ENCODE data around the gene PRPSAP2. TPM values are rescaled to one million over a fixed set of nuclear protein-coding genes. Genes with fewer than 3 reads are reported as not detected.

The PRPSAP2 gene
- total and polyA plus RNA-seq, 2 donors (not counting 1 experiment from before 2014, with no cell fraction given) = 27.1 to 58.8 TPM

GRCh38 chr17:18964550-18964949, 106.6 kb downstream of the PRPSAP2 start:
- Histone ChIP-seq H4K20me1 (ENCODE audit: control insufficient read depth, insufficient read depth, low read length, poor library complexity, severe bottlenecking) (no peaks in the 10 kb centered on the region), H3K36me3 (replicated peaks in 1 of 2; ENCODE audit: control extremely low read depth in 1 of 2, control insufficient read depth in 1 of 2, extremely low read depth in 1 of 2, insufficient read depth in 2 of 2, low read length in 1 of 2) (no peaks in the 10 kb centered on the region), H3K27me3 (replicated peaks in 1 of 4; ENCODE audit: control extremely low read depth in 1 of 4, control insufficient read depth in 3 of 4, insufficient read depth in 4 of 4, low read length in 3 of 4) (no peaks in the 10 kb centered on the region), H3K4me3 (ENCODE audit: control extremely low read depth in 1 of 5, extremely low read depth in 1 of 5, insufficient read depth in 1 of 5, low read depth in 2 of 5, low read length in 4 of 5) (no peak overlapping the region), H3K9me3 (ENCODE audit: control extremely low read depth in 1 of 3, control insufficient read depth in 2 of 3, insufficient read depth in 1 of 3, low read length in 2 of 3) (no peaks in the 10 kb centered on the region), H3K79me2 (ENCODE audit: control insufficient read depth, insufficient read depth, low read length) (no peaks in the 10 kb centered on the region), H3K27ac (ENCODE audit: low read length in 2 of 2) (no peak overlapping the region), H3K9ac (ENCODE audit: low read length) (no peak overlapping the region), H2AFZ (ENCODE audit: insufficient read depth, low read depth, low read length, poor library complexity, severe bottlenecking) (no peak overlapping the region), H3K4me2 (replicated peaks; ENCODE audit: low read depth, low read length, poor library complexity, severe bottlenecking) (no peak overlapping the region), H3K4me1 (ENCODE audit: control insufficient read depth in 2 of 2, insufficient read depth in 2 of 2, low read length in 2 of 2) (peaks cover 0 to 13% of the 10 kb centered on the region in 2 donors)
- CTCF ChIA-PET = interaction anchor here (0.6 kb wide), 1 partner anchor 261 kb away, joined by 3 read pairs; no protein-coding TSS in a partner anchor
- TF ChIP-seq CTCF (IDR thresholded peaks at IDR 0.05) (no peak), EZH2 (IDR thresholded peaks at IDR 0.05; ENCODE audit: borderline replicate concordance, insufficient read depth, low read depth, low read length, poor library complexity, severe bottlenecking) (no peak)
- Mint-ChIP-seq H3K27ac (no peak overlapping the region), H3K4me1 (peaks cover 5% of the 10 kb centered on the region), H3K4me3 (no peak overlapping the region), H3K27me3 (no peaks in the 10 kb centered on the region), H3K9me3 (ENCODE audit: insufficient read depth) (no peaks in the 10 kb centered on the region)
- ATAC-seq (ENCODE audit: low read depth) (no peak), DNase-seq (no peak)
- POLR2A ChIA-PET = no interaction called here
- intact Hi-C loops (cut with micrococcal nuclease) = no loop called here
- WGBS (ENCODE audit: insufficient coverage) = 96% methylated on average over 6 of the region's 9 CpGs

DNA sequence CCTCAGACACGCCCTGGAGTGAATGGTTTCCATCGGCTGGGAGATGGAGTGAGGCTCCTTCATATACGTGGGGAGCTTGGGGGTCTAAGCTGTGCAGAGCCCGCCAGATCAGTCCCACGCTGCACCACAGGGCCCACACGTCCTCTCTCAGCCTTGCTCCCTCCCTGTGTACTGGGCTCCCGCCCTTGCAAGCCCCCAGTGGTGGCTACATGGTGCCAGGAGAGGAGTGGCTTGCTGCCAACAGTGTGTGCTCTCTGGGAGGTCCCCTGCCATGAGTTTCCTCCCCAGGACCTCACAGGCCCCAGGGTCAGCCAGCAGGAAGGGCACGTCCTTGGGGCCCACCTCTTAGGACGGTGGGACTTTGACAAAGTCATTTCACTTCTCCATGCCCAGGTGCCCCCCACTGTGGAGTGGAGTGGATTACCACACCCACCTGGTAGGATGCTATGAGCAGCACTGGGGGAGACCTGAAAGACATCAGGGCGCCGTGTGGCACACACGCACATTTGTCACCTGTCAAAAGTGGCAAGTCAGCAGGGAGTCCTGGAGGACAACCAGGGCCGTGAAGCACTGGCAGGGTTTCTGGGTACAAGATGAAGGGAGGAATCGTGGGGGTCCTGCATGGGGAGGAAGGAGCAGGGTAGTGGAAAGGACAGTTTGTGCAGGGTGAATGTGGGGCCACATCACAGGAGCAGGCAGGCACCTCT, 107.8 kb downstream of the PRPSAP2 start:
- no peak overlapping the region for H3K4me2 ChIP-seq (replicated peaks; ENCODE audit: low read depth, low read length, poor library complexity, severe bottlenecking)
- no peak overlapping the region for H3K27ac ChIP-seq (ENCODE audit: low read length in 2 of 2)
- TF ChIP-seq CTCF (IDR thresholded peaks at IDR 0.05) (no peak), EZH2 (IDR thresholded peaks at IDR 0.05; ENCODE audit: borderline replicate concordance, insufficient read depth, low read depth, low read length, poor library complexity, severe bottlenecking) (no peak)
- H3K9me3 Mint-ChIP-seq (ENCODE audit: insufficient read depth) = no peaks in the 10 kb centered on the region
- H3K9ac ChIP-seq (ENCODE audit: low read length) = no peak overlapping the region
- intact Hi-C loops (cut with micrococcal nuclease) = no loop called here
- no peaks in the 10 kb centered on the region for H4K20me1 ChIP-seq (ENCODE audit: control insufficient read depth, insufficient read depth, low read length, poor library complexity, severe bottlenecking)
- H3K4me1 ChIP-seq (ENCODE audit: control insufficient read depth in 2 of 2, insufficient read depth in 2 of 2, low read length in 2 of 2) = peaks cover 0 to 11% of the 10 kb centered on the region in 2 donors
- H3K27me3 Mint-ChIP-seq = no peaks in the 10 kb centered on the region
- H2AFZ ChIP-seq (ENCODE audit: insufficient read depth, low read depth, low read length, poor library complexity, severe bottlenecking) = no peak overlapping the region
- ATAC-seq (ENCODE audit: low read depth) (no peak), DNase-seq (no peak)
- H3K4me3 ChIP-seq (ENCODE audit: control extremely low read depth in 1 of 5, extremely low read depth in 1 of 5, insufficient read depth in 1 of 5, low read depth in 2 of 5, low read length in 4 of 5) = no peak overlapping the region
- H3K4me3 Mint-ChIP-seq = no peak overlapping the region
- ChIA-PET POLR2A (no interaction called here), CTCF (no interaction called here)
- no peak overlapping the region for H3K27ac Mint-ChIP-seq
- peaks cover 0 to under 1% of the 10 kb centered on the region in 2 experiments for H3K36me3 ChIP-seq (replicated peaks in 1 of 2; ENCODE audit: control extremely low read depth in 1 of 2, control insufficient read depth in 1 of 2, extremely low read depth in 1 of 2, insufficient read depth in 2 of 2, low read length in 1 of 2)
- no peaks in the 10 kb centered on the region for H3K27me3 ChIP-seq (replicated peaks in 1 of 4; ENCODE audit: control extremely low read depth in 1 of 4, control insufficient read depth in 3 of 4, insufficient read depth in 4 of 4, low read length in 3 of 4)
- no peaks in the 10 kb centered on the region for H3K9me3 ChIP-seq (ENCODE audit: control extremely low read depth in 1 of 3, control insufficient read depth in 2 of 3, insufficient read depth in 1 of 3, low read length in 2 of 3)
- H3K79me2 ChIP-seq (ENCODE audit: control insufficient read depth, insufficient read depth, low read length) = no peaks in the 10 kb centered on the region
- H3K4me1 Mint-ChIP-seq = peaks cover 3% of the 10 kb centered on the region
- WGBS (ENCODE audit: insufficient coverage) = 68% methylated on average over 13 of the region's 14 CpGs

Data from B cell (primary cell).